OCI-LY3 (cell line): ENCODE data around the gene GOLGA8A.
"Not testable (repeated sequence)": the region's sequence is repeated elsewhere in the genome, so short reads cannot be mapped to it uniquely, and the experiment has no call there.

ENCODE experiments used
- EZH2phosphoT487 ChIP-seq: fragments of 200-600 bp; shearing (Covaris generic); IDR thresholded peaks from 2 replicates; pipeline ENCODE4 v1.6.1; 2018; ENCODE audit warnings: antibody characterized with exemption, mixed run types, low read depth
- TF ChIP-seq, protein P1 (sequence below): fragments of 200-600, 300-600 bp; sonication (generic); IDR thresholded peaks from 2 replicates; pipeline ENCODE4 v1.5.1; 2014; ENCODE audit warnings: antibody characterized with exemption, low read length, low read depth

DNA sequence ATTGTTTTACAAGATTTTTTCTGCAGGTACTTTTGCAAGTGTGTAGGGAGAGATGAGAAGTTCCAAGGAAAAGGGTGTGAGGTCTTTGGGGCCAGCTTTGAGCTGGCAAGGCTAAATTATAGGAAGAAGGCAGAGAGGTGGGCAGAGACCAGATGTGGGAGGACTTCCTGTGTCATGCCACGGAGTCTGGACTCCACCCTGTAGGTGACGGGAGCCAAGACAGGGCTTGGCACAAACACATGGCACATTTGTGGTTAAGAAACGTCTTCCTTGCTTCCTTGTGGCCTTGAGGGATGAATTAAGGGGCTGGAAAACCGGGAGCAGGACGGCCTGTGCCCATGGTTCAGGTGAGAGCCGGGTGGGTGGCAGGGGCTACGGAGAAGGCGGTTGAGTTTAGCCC, 19.2 kb downstream of the GOLGA8A start:
- TF ChIP-seq, protein P1, sequence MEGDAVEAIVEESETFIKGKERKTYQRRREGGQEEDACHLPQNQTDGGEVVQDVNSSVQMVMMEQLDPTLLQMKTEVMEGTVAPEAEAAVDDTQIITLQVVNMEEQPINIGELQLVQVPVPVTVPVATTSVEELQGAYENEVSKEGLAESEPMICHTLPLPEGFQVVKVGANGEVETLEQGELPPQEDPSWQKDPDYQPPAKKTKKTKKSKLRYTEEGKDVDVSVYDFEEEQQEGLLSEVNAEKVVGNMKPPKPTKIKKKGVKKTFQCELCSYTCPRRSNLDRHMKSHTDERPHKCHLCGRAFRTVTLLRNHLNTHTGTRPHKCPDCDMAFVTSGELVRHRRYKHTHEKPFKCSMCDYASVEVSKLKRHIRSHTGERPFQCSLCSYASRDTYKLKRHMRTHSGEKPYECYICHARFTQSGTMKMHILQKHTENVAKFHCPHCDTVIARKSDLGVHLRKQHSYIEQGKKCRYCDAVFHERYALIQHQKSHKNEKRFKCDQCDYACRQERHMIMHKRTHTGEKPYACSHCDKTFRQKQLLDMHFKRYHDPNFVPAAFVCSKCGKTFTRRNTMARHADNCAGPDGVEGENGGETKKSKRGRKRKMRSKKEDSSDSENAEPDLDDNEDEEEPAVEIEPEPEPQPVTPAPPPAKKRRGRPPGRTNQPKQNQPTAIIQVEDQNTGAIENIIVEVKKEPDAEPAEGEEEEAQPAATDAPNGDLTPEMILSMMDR, result not testable (repeated sequence)
- not testable (repeated sequence) for TF ChIP-seq EZH2phosphoT487
